PC-9 (cell line): ENCODE results near the gene HLCS. TPM values are rescaled to one million over a fixed set of nuclear protein-coding genes. Genes with fewer than 3 reads are reported as not detected.

Experiments used
- BruUV-seq: library from RNA; stranded (reverse); fragments of 400-500 nt; replicated peaks from 2 replicates; lab custom pipeline; 2021; lab: Mats Ljungman, UMichigan
- CTCF ChIA-PET: fragments of 300-600 bp; sonication (Branson Sonifier 250); formaldehyde crosslinking; loops from one replicate; lab custom pipeline; 2022; ENCODE audit warnings: antibody characterized with exemption; lab: Charles Lee
- POLR2A ChIA-PET: fragments of 300-600 bp; sonication (Branson Sonifier 250); formaldehyde crosslinking; loops from one replicate; lab custom pipeline; 2022; ENCODE audit warnings: antibody characterized with exemption; ENCODE audit not compliant: unreplicated experiment; lab: Charles Lee
- DNase-seq, 2 experiments: peaks; one replicate each; pipeline versions ENCODE4 v3.0.0 to v3.0.0-alpha.2; 2015 to 2022; ENCODE audit warnings: mixed read lengths in 1 of 2
- H2AFZ ChIP-seq: fragments of 200-600 bp; sonication (generic); 2 replicates; pipeline ENCODE4 v1.8.1; 2017; ENCODE audit warnings: antibody characterized with exemption
- H3F3A ChIP-seq: fragments of 200-600 bp; sonication (generic); 2 replicates; pipeline ENCODE4 v1.8.1; 2017; ENCODE audit warnings: antibody characterized with exemption, mild to moderate bottlenecking, low read depth; ENCODE audit not compliant: insufficient read depth
- H3K27ac ChIP-seq: fragments of 200-600 bp; sonication (generic); 2 replicates; pipeline ENCODE4 v1.6.1; 2016; ENCODE audit warnings: mixed run types
- H3K27me3 ChIP-seq: fragments of 200-600 bp; sonication (generic); 2 replicates; pipeline ENCODE4 v1.6.1; 2016; ENCODE audit warnings: low read depth, mixed run types; ENCODE audit not compliant: insufficient read depth
- H3K36me3 ChIP-seq: fragments of 200-600 bp; sonication (generic); 2 replicates; pipeline ENCODE4 v1.6.1; 2016; ENCODE audit warnings: low read depth, mixed run types
- H3K4me1 ChIP-seq: fragments of 200-600 bp; sonication (generic); replicated peaks from 2 replicates; pipeline ENCODE4 v1.6.1; 2016; ENCODE audit warnings: mixed run types; ENCODE audit not compliant: insufficient read depth
- H3K4me2 ChIP-seq: fragments of 200-600 bp; sonication (generic); 2 replicates; pipeline ENCODE4 v1.6.1; 2017; ENCODE audit warnings: mixed run types
- H3K4me3 ChIP-seq: fragments of 200-600 bp; sonication (generic); 2 replicates; pipeline ENCODE4 v1.6.1; 2016; ENCODE audit warnings: mixed run types
- H3K79me2 ChIP-seq: fragments of 200-600 bp; sonication (generic); 2 replicates; pipeline ENCODE4 v1.6.1; 2017; ENCODE audit warnings: low read depth, mixed run types
- H3K9me2 ChIP-seq: fragments of 200-600 bp; sonication (generic); 2 replicates; pipeline ENCODE4 v1.8.1; 2017; ENCODE audit warnings: mild to moderate bottlenecking; ENCODE audit not compliant: insufficient read depth
- H3K9me3 ChIP-seq: fragments of 200-600 bp; sonication (generic); 2 replicates; pipeline ENCODE4 v1.8.1; 2016; ENCODE audit warnings: low read depth; ENCODE audit not compliant: insufficient read depth
- H4K20me1 ChIP-seq: fragments of 200-600 bp; sonication (generic); 2 replicates; pipeline ENCODE4 v1.8.1; 2017; ENCODE audit not compliant: insufficient read depth
- CTCF ChIP-seq: fragments of 200-600 bp; sonication (generic); conservative IDR thresholded peaks from 2 replicates; pipeline ENCODE4 v1.6.1; 2017; ENCODE audit warnings: mixed run types, antibody characterized with exemption, mild to moderate bottlenecking, moderate library complexity
- EZH2 ChIP-seq: fragments of 200-600 bp; sonication (generic); IDR thresholded peaks from 2 replicates; pipeline ENCODE4 v1.8.0; 2017; ENCODE audit warnings: antibody characterized with exemption, low read depth
- intact Hi-C: fragments of 100-400 bp; cut with micrococcal nuclease; formaldehyde crosslinking; loops from one replicate; pipeline ENCODE4 v1.10.0; 2022; ENCODE audit not compliant: unreplicated experiment
- total RNA-seq: library from RNA; stranded (reverse); gene quantifications from 2 replicates; pipeline ENCODE4 v1.2.3, GENCODE V29; 2021

HLCS gene
- total RNA-seq, 1 experiment from 2014 or later = 21.6 TPM

- intact Hi-C loops = no loop called here
- Histone ChIP-seq H2AFZ (no peak overlapping the region), H3K9me3 (no peaks in the 10 kb centered on the region), H4K20me1 (peaks cover 19% of the 10 kb centered on the region), H3K4me3 (no peak overlapping the region), H3F3A (no peaks in the 10 kb centered on the region), H3K4me2 (no peak overlapping the region), H3K27me3 (no peaks in the 10 kb centered on the region), H3K9me2 (no peaks in the 10 kb centered on the region), H3K27ac (no peak overlapping the region), H3K79me2 (peaks cover 82% of the 10 kb centered on the region), H3K4me1 (no peaks in the 10 kb centered on the region), H3K36me3 (peaks cover 5% of the 10 kb centered on the region; the same call in 1 of the 2 replicates)
- BruUV-seq = no TSS peak
- POLR2A ChIA-PET = no interaction called here
- TF ChIP-seq CTCF (no peak), EZH2 (no peak)
- no peak for DNase-seq
- CTCF ChIA-PET = no interaction called here
Measured at GRCh38 chr21:36709030-36709867, 257.2 kb downstream of the HLCS start.

GRCh38 chr21:36708286-36709029, 258.0 kb downstream of the HLCS start:
- no peaks in the 10 kb centered on the region for H3F3A ChIP-seq
- 0 out of 2 replicates have a peak, but pooled peaks cover under 1% of the 10 kb centered on the region for H3K4me1 ChIP-seq
- peaks cover 86% of the 10 kb centered on the region for H3K79me2 ChIP-seq
- ChIA-PET POLR2A (no interaction called here), CTCF (no interaction called here)
- H2AFZ ChIP-seq = no peak overlapping the region
- intact Hi-C loops = no loop called here
- peaks cover 21% of the 10 kb centered on the region for H4K20me1 ChIP-seq
- no peaks in the 10 kb centered on the region for H3K27me3 ChIP-seq
- DNase-seq = no peak
- H3K9me2 ChIP-seq = no peaks in the 10 kb centered on the region
- H3K9me3 ChIP-seq = no peaks in the 10 kb centered on the region
- TF ChIP-seq CTCF (no peak), EZH2 (no peak)
- no peak overlapping the region for H3K27ac ChIP-seq
- H3K4me3 ChIP-seq = no peak overlapping the region
- peaks cover 5% of the 10 kb centered on the region; the same call in 1 of the 2 replicates for H3K36me3 ChIP-seq
- H3K4me2 ChIP-seq = no peak overlapping the region
- no TSS peak for BruUV-seq

- H3K27me3 ChIP-seq = no peaks in the 10 kb centered on the region
- ChIA-PET POLR2A (no interaction called here), CTCF (no interaction called here)
- H3K79me2 ChIP-seq = peaks cover 88% of the 10 kb centered on the region
- H3K9me3 ChIP-seq = no peaks in the 10 kb centered on the region
- peaks cover 27% of the 10 kb centered on the region for H4K20me1 ChIP-seq
- H3K9me2 ChIP-seq = no peaks in the 10 kb centered on the region
- H3K27ac ChIP-seq = no peak overlapping the region
- no peaks in the 10 kb centered on the region for H3F3A ChIP-seq
- no peak overlapping the region for H3K4me2 ChIP-seq
- BruUV-seq = no TSS peak
- TF ChIP-seq EZH2 (no peak), CTCF (no peak)
- H3K4me3 ChIP-seq = no peak overlapping the region
- no peak for DNase-seq
- H3K36me3 ChIP-seq = peaks cover 5% of the 10 kb centered on the region; the same call in 1 of the 2 replicates
- no peak overlapping the region for H2AFZ ChIP-seq
- intact Hi-C loops = no loop called here
- 0 out of 2 replicates have a peak, but pooled peaks cover 7% of the 10 kb centered on the region for H3K4me1 ChIP-seq
Measured at GRCh38 chr21:36707763-36708285, 258.6 kb downstream of the HLCS start.
